ENCODE measurements around the gene WDFY3. TPM values are rescaled to one million over a fixed set of nuclear protein-coding genes. Genes with fewer than 3 reads are reported as not detected.
A peak's percentile ranks its signal among the peaks of the same experiment; 100 is the strongest.

Gene WDFY3
- polyA plus RNA-seq = 24.8 to 34.2 TPM (median 28.5 TPM) in 3 replicates
- 19.3 TPM for polyA plus RNA-seq (2011; ENCODE audit: low read depth)
- 12.8 and 23.7 TPM in 2 replicates for polyA plus RNA-seq (2011; cell fraction: cytosol; rRNA removed)
- 59.3 and 60.4 TPM in 2 replicates for polyA plus RNA-seq (2011; cell fraction: nucleus; rRNA removed)
- polyA plus RNA-seq (2012; ENCODE audit: low replicate concordance) = 11.7 and 19.5 TPM in 2 replicates
- 80.5 to 178 TPM (median 160 TPM) in 3 replicates for polyA minus RNA-seq
- polyA minus RNA-seq (2011; cell fraction: cytosol; rRNA and poly(A)+ RNA removed) = 23.2 TPM
- polyA minus RNA-seq (2011; cell fraction: nucleus; rRNA and poly(A)+ RNA removed) = 239 and 361 TPM in 2 replicates

DNA sequence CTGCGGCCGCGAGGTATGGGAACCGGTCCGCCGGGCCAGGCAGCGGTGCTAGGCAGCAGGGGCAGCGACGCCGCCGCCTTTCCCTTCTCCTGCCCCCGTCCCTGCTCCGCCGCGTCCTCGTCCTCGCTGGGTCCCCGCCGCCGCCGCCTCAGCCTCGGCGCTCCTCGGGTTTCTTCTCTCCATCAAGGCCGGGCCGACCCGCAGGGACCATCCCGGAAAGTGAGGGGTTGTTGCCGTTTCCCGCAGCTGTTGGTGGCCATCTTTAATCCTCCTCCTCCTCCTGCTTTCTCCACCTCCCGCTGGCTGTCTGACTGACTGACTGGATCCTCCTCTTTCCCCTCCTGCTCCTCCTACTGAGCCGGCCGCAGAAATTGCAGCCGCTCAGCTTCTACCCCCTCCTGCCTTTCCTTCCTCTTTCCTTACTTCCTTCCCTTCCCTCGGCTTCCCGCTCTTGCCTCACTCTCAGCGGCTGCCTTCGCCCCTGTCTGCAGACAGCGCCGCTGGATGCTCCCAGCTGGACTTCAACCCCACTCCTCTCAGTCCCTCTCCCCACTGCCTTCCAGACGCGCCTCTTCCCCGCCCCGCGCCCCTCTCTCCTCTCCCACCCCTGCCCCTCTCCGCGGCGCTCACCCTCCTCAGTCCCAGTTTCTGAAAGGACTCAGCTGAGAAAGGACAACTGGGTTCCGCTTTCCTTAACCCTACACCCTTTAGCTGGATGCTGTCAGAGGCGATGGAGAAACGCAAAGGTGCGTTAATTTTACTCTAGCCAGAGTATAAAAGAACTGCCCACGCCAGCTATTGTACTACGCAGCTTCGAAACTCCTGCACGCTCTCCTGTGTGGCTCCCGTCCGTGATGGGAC lies at the start of gene WDFY3:
Gene WDFY3 (minus strand): TSS at position 309 of the 861 bp plus-strand sequence. CDS start 106,099 bp downstream, outside the sequence.
- Histone ChIP-seq H3K9me3 (ENCODE audit: control insufficient read depth, low read depth, low read length) (no peaks in the 10 kb centered on the region), H3K27me3 (ENCODE audit: control insufficient read depth, extremely low read depth, insufficient read depth, low read length) (no peaks in the 10 kb centered on the region), H3K4me3 (ENCODE audit: control insufficient read depth in 2 of 3, extremely low read depth in 1 of 3, insufficient read depth in 2 of 3, low read depth in 1 of 3, low read length in 3 of 3) (peak within 1 kb of the TSS; percentile 92 to 95 (median 93)), H3K9me1 (ENCODE audit: control insufficient read depth, extremely low read depth, insufficient read depth, low read length) (no peaks in the 10 kb centered on the region), H4K20me1 (ENCODE audit: control insufficient read depth, extremely low read depth, insufficient read depth, low read length) (no peaks in the 10 kb centered on the region), H3K4me2 (ENCODE audit: control insufficient read depth, extremely low read depth, insufficient read depth, low read depth, low read length) (peak within 1 kb of the TSS; percentile 99), H3K79me2 (ENCODE audit: control insufficient read depth, insufficient read depth, low read length) (peaks cover 46% of the 10 kb centered on the region), H3K4me1 (ENCODE audit: control insufficient read depth, extremely low read depth, insufficient read depth, low read length) (peaks cover 9% of the 10 kb centered on the region), H3K36me3 (ENCODE audit: control insufficient read depth in 2 of 2, extremely low read depth in 1 of 2, insufficient read depth in 2 of 2, low read length in 2 of 2) (no peaks in the 10 kb centered on the region), H2AFZ (ENCODE audit: control insufficient read depth, low read length) (peak within 1 kb of the TSS; percentile 96), H3K27ac (ENCODE audit: control insufficient read depth, insufficient read depth, low read length) (peak within 1 kb of the TSS; percentile 77), H3K9ac (ENCODE audit: control insufficient read depth, extremely low read depth, insufficient read depth, low read length) (peak within 1 kb of the TSS; percentile 89)
- DNase-seq (ENCODE audit: low read depth, low spot score) (no peak), FAIRE-seq (peak; percentile 76)
- dilution Hi-C loops (cut with MboI; ENCODE audit: extremely low pct_ligation_motif_present, low sequenced_read_pairs) = no loop called here
- TF ChIP-seq CTCF (optimal IDR thresholded peaks at IDR 0.05 in 1 of 3, IDR thresholded peaks at IDR 0.05 in 1 of 3, conservative IDR thresholded peaks at IDR 0.05 in 1 of 3; ENCODE audit: extremely low read depth in 1 of 3, insufficient read depth in 2 of 3, low read length in 3 of 3) (no peak), EZH2 (IDR thresholded peaks at IDR 0.05; ENCODE audit: low read length) (no peak)

- FAIRE-seq = peak; percentile 49
- DNase-seq (ENCODE audit: low read depth, low spot score) = peak; percentile 4
- Histone ChIP-seq H3K79me2 (ENCODE audit: control insufficient read depth, insufficient read depth, low read length) (no peaks in the 10 kb centered on the region), H2AFZ (ENCODE audit: control insufficient read depth, low read length) (no peak overlapping the region), H3K27me3 (ENCODE audit: control insufficient read depth, extremely low read depth, insufficient read depth, low read length) (no peaks in the 10 kb centered on the region), H3K9me1 (ENCODE audit: control insufficient read depth, extremely low read depth, insufficient read depth, low read length) (no peaks in the 10 kb centered on the region), H4K20me1 (ENCODE audit: control insufficient read depth, extremely low read depth, insufficient read depth, low read length) (no peaks in the 10 kb centered on the region), H3K27ac (ENCODE audit: control insufficient read depth, insufficient read depth, low read length) (no peak overlapping the region), H3K9ac (ENCODE audit: control insufficient read depth, extremely low read depth, insufficient read depth, low read length) (no peak overlapping the region), H3K4me3 (ENCODE audit: control insufficient read depth in 2 of 3, extremely low read depth in 1 of 3, insufficient read depth in 2 of 3, low read depth in 1 of 3, low read length in 3 of 3) (no peak overlapping the region), H3K4me1 (ENCODE audit: control insufficient read depth, extremely low read depth, insufficient read depth, low read length) (no peaks in the 10 kb centered on the region), H3K36me3 (ENCODE audit: control insufficient read depth in 2 of 2, extremely low read depth in 1 of 2, insufficient read depth in 2 of 2, low read length in 2 of 2) (no peaks in the 10 kb centered on the region), H3K4me2 (ENCODE audit: control insufficient read depth, extremely low read depth, insufficient read depth, low read depth, low read length) (no peak overlapping the region), H3K9me3 (ENCODE audit: control insufficient read depth, low read depth, low read length) (no peaks in the 10 kb centered on the region)
- dilution Hi-C loops (cut with MboI; ENCODE audit: extremely low pct_ligation_motif_present, low sequenced_read_pairs) = no loop called here
- TF ChIP-seq CTCF (optimal IDR thresholded peaks at IDR 0.05 in 1 of 3, IDR thresholded peaks at IDR 0.05 in 1 of 3, conservative IDR thresholded peaks at IDR 0.05 in 1 of 3; ENCODE audit: extremely low read depth in 1 of 3, insufficient read depth in 2 of 3, low read length in 3 of 3) = no peak
- TF ChIP-seq EZH2 (IDR thresholded peaks at IDR 0.05; ENCODE audit: low read length) = no peak
These were observed 39.4 kb upstream of the WDFY3 start for GRCh38 chr4:85005865-85006377.
